ENCODE results near the gene IL18RAP. TPM values are rescaled to one million over a fixed set of nuclear protein-coding genes. Genes with fewer than 3 reads are reported as not detected.

The IL18RAP gene
- total RNA-seq, 1 experiment from 2014 or later = not detected

- H3K79me2 ChIP-seq (ENCODE audit: insufficient read depth, low read length) = no peaks in the 10 kb centered on the region
- no peaks in the 10 kb centered on the region for H4K20me1 ChIP-seq (ENCODE audit: control insufficient read depth, insufficient read depth, insufficient read length)
- H2BK5ac ChIP-seq (ENCODE audit: insufficient read length, low read length) = no peak overlapping the region
- H3K9me3 ChIP-seq (ENCODE audit: control insufficient read depth, low read depth, low read length) = no peaks in the 10 kb centered on the region
- Mint-ChIP-seq H3K9me3 (peaks cover 5 to 7% of the 10 kb centered on the region in 2 experiments; a peak in 4 of 5 replicates), H3K36me3 (ENCODE audit: insufficient read depth in 1 of 3, low read depth in 3 of 3) (peaks cover 0 to 4% (median 0%) of the 10 kb centered on the region in 3 experiments; a peak in 1 of 7 replicates), H3K27me3 (ENCODE audit: low read depth) (no peaks in the 10 kb centered on the region), H3K4me3 (no peak overlapping the region), H3K4me1 (peaks cover 4 to 10% of the 10 kb centered on the region in 2 experiments), H3K27ac (no peak overlapping the region)
- no peak overlapping the region for H2BK20ac ChIP-seq (ENCODE audit: low read depth, low read length, poor library complexity, severe bottlenecking)
- H3K23me2 ChIP-seq (ENCODE audit: insufficient read length, low read depth, low read length, poor library complexity, severe bottlenecking) = no peaks in the 10 kb centered on the region
- H3K79me1 ChIP-seq (ENCODE audit: insufficient read depth, low read depth, low read length, poor library complexity, severe bottlenecking) = no peaks in the 10 kb centered on the region
- no peak overlapping the region for H3K27ac ChIP-seq (ENCODE audit: insufficient read length, low read depth, low read length)
- no peak overlapping the region for H3K14ac ChIP-seq (ENCODE audit: insufficient read depth, low read length)
- H3K4me2 ChIP-seq (ENCODE audit: insufficient read depth, insufficient read length, low read length) = no peak overlapping the region
- H3K4me1 ChIP-seq (ENCODE audit: insufficient read depth, low read length) = no peaks in the 10 kb centered on the region
- H3K56ac ChIP-seq (ENCODE audit: insufficient read length, low read depth, low read length) = no peak overlapping the region
- H3K23ac ChIP-seq (ENCODE audit: insufficient read length, low read depth, low read length) = no peak overlapping the region
- H4K91ac ChIP-seq (ENCODE audit: insufficient read length, low read depth, low read length) = no peak overlapping the region
- DNase-seq = no peak
- no peak overlapping the region for H3K9ac ChIP-seq (ENCODE audit: extremely low read depth, insufficient read length, low read length)
- no peak overlapping the region for H3T11ph ChIP-seq (ENCODE audit: low read length)
- no peak for TF ChIP-seq CTCF (conservative IDR thresholded peaks at IDR 0.05)
- no peak overlapping the region for H2AK5ac ChIP-seq (ENCODE audit: insufficient read length, low read length)
- H3K18ac ChIP-seq (ENCODE audit: insufficient read length, low read depth, low read length) = no peak overlapping the region
- no CpG with 5 or more reads among the region's 1 CpG for WGBS (ENCODE audit: extremely low coverage, insufficient read length, low lambda C conversion rate)
- no peak overlapping the region for H3K4ac ChIP-seq (ENCODE audit: low read depth, low read length)
- H2BK120ac ChIP-seq (ENCODE audit: low read depth, low read length, poor library complexity, severe bottlenecking) = no peak overlapping the region
- no peaks in the 10 kb centered on the region for H3K27me3 ChIP-seq (ENCODE audit: insufficient read depth, low read length)
- H2BK15ac ChIP-seq (ENCODE audit: low read depth, low read length) = no peak overlapping the region
- no peak overlapping the region for H4K5ac ChIP-seq (ENCODE audit: insufficient read length, low read depth, low read length)
- no peak overlapping the region for H2BK12ac ChIP-seq (ENCODE audit: insufficient read length, low read depth, low read length)
- H2AFZ ChIP-seq (ENCODE audit: low read length) = no peak overlapping the region
- H4K8ac ChIP-seq (replicated peaks; ENCODE audit: insufficient read length, low read depth, low read length) = no peak overlapping the region
Measured at GRCh38 chr2:102470168-102470567, 47.2 kb downstream of the IL18RAP start.
